GM18517 (cell line): ENCODE results near the gene UGT1A5.

Experiments used
- ATAC-seq: cut with Tn5 transposase; IDR thresholded peaks from one replicate; pipeline ENCODE4 v1.9.1; 2021; ENCODE audit warnings: mild to moderate bottlenecking, moderate library complexity; ENCODE audit not compliant: unreplicated experiment

UGT1A5 gene

DNA sequence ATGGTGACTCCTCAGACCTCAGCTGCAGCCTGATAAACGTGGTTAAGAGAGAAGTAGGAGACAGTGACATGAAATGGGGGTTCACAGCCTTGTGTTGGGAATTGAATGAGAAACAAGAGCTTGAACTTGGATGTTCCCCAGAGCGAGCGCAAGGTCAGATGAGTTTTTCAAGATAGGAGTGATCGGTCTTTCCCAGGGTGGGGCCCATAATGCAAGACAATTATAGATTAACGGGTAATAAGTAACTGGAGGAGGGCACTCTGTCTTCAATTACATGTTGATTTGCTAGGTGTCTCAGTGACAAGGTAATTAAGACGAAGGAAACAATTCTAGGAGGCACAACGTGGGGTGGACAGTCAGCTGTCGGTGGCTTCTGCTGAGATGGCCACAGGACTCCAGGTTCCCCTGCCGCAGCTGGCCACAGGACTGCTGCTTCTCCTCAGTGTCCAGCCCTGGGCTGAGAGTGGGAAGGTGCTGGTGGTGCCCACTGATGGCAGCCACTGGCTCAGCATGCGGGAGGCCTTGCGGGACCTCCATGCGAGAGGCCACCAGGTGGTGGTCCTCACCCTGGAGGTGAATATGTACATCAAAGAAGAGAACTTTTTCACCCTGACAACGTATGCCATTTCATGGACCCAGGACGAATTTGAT, at the start of gene UGT1A5:
UGT1A5 (plus strand) TSS at position 297 of the 651 bp plus-strand sequence; CDS start at position 382, 85 bp downstream.
- no peak for ATAC-seq

DNA sequence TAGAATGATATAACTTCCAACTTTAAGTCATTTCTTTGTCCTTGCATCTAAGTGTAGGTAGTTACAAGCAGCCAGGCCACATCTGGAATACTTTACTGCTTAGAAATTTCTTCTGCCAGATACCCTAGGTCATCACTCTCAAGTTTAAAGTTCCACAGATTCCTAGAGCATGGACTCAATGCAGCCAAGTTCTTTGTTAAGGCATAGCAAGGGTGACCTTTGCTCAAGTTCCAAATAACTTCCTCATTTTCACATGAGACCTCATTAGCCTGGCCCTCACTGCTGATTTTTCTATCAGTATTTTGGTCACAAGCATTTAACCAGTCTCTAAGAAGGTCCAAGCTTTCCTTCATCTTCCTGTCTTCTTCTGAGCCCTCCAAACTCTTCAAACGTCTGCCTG, 48.8 kb upstream of the UGT1A5 start:
- ATAC-seq: no peak

DNA sequence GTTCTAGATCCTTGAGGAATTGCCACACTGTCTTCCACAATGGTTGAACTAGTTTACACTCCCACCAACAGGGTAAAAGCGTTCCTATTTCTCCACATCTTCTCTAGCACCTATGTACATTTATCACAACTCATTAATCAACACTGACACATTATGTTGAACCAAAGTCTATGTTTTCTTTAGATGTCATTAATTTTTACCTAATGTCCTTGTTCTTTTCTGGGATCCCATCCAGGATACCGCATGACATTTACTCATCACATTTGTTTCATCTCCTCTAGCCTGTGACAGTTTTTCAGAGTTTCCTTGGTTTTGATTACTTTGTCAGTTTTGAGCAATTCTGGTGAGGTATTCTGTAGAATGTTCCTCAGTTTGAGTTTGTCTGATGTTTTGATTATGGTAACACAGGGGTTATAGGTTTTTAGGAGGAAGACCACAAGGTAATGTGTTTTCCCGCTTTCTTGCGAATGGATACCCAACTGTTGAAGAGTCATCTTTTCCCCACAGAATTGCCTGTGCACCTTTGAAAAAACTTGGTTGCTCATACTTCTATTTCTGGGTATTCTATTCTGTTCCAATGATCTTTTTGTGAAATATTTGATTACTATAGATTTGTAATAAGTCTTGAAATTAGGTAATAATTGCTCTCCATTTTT, 44.0 kb upstream of the UGT1A5 start:
- ATAC-seq: no peak

DNA sequence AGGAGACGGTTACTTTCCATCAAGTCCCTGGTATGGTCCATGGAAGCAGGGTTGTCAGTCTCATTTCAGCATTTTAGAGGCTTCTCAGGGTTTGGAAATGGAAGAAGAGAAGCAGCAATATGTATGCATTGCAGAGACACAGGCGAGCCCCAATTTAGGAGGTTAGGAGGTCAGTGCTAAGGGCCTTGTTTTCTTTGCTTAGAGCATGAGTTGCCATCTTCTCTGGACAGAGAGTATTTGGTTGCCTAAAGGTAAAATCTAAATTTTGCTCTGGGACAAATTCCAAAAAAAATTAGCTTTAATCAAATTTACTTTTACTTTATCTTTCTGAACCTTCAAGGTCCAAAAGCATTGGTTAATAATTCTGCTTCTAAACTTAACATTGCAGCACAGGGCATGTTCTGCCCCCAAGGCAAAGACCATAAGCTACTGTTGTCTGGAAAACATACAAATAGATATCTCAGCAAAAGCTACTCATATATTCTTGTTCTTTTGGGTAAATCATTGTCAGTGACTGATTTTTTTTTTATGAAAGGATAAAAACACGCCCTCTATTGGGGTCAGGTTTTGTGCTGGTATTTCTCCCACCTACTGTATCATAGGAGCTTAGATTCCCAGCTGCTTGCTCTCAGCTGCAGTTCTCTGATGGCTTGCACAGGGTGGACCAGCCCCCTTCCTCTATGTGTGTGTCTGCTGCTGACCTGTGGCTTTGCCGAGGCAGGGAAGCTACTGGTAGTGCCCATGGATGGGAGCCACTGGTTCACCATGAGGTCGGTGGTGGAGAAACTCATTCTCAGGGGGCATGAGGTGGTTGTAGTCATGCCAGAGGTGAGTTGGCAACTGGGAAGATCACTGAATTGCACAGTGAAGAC, 41.2 kb upstream of the UGT1A5 start, which contains the start of gene UGT1A9:
UGT1A9 (plus strand) TSS at position 609 of the 872 bp plus-strand sequence; CDS start at position 646, 37 bp downstream.
- no peak for ATAC-seq

DNA sequence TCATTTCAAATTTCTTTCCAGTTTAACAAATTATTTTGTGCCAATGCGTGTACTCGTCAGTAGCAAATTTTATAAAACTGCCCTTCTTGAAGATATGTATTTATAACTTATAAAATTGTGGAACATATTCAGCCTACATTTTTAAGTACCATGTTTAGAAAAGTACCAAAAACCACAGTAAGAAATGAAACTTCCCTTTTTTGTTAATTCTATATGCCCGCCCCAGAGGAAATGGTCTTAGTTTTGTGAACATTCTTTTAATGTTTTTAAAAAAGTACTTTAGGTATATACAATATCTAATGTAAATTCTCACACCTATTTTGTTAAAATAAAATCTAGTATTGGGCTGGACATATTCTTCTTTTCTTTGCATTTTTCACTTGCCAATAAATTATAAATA, 39.8 kb upstream of the UGT1A5 start:
- no peak for ATAC-seq

DNA sequence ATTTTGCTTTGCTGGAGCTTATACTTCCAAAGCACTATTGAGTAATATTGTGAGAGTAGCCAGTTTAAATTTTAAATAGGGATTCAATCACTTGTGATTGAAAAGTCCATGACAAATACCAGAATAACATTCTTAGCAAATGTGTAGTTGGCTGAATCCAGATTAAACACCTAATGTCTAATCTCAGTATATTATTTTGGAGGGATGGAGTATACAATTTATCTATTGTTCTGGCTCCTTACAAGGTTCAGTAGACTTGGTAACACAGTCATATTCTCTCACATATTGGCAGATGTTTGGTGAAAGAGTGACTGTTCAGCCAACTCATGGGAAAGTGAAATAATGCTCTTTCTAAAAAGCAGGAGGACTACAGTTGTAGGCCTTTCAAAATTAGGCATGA, 38.8 kb upstream of the UGT1A5 start:
- no peak for ATAC-seq

DNA sequence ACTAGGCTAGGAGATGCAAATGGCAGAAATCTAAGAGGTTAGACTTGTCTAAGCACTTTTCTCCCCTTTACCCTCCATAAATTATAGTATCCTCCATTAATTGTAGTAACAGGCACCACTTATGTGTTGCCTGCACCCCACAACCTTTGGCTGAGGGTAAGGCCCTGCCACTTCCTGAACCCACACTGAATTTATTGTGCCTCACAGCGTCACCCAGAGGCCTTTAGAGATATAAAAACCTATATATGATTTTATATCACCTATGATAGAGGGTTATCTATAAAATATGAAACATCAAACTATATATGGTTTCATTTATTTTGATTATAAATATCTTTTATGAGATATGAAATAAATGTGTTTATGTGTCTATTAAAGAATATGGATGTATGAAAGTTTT, 38.4 kb upstream of the UGT1A5 start:
- ATAC-seq: no peak

DNA sequence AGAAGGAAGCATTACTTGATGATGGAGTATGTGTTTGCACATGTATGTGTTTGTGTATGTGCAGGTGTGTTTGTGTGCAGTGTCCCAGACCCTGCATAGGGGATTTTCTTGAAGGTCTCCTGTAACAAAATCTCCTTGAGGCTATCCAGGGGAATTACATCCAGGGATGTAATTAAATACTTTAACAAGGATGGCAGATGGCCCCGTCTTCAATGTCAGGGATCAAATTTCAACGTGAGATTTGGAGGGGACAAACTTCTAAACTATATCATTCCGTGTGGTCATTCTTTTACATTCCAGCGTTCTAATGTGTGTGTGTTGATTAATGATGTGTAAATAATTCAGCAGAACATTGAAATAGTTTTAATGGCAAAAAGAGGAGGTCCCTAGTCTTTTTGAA, 37.7 kb upstream of the UGT1A5 start:
- no peak for ATAC-seq

DNA sequence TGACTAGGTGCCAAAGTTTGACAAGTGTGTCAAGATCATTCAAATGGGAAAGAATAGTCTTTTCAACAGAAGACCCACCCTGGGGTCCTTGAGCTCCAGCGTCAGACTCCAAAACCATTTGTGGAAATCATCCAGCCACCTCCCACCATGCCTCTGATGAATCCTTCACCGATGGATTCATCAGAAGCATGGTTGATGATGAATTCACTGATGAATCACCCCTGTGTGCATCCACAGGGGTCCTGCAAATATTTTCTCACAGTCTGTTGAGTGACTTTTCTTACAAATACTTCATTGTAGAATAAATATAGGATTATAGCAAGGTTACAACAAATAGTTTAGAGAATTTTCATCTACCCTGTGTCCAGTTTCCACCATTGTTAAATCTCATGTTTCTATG, 36.7 kb upstream of the UGT1A5 start:
- ATAC-seq: no peak

DNA sequence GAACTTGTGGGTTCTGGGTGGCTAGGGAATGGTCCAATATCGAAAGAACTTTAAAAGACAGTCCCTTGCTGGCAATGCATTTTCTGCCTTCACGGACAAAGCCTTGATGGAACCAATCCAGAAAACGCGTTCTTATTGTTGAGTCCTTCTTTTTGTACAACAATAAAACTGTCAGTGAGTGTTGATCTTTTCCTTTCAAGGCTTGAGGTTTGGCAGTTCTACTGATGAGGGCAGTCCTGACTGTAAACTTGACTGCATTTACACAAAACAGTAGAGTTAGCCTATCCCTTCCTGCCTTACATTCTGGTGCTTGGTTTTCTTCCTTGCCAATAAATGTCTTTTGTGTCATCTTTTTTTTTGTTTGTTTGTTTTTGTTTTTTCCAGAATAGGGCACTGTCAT, 33.5 kb upstream of the UGT1A5 start:
- ATAC-seq: no peak

DNA sequence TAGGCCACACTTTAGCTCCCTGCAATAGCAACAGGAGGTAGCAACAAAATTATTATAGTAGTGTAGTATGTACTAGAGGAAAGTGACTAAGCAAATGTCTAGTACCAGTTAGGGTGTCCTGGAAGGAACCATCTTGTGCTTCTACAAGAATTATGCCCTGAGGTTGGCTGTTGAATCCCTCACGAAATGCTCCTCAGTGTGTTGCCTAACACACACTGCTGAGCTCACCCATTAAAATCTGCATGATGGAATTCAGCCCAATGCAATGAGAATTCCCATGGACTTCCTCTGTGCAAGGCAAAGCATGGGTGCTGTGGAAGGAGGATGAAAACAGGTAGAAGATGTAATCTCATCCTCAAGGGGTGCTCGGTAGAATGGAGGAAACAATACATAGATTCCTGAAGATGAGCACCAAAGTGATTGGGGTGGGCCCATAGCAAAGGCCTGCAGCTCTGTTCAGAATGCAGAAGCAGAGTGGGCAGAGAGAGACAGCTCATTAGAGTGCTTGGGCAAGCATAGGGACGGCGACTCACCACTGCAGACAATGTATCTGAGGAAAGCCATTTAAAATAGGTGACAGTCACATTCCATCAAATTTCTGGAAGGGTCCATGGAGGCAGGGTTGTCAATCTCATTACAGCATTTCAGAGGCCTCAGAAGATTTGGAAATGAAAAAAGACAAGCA, 32.2 kb upstream of the UGT1A5 start:
- no peak for ATAC-seq

DNA sequence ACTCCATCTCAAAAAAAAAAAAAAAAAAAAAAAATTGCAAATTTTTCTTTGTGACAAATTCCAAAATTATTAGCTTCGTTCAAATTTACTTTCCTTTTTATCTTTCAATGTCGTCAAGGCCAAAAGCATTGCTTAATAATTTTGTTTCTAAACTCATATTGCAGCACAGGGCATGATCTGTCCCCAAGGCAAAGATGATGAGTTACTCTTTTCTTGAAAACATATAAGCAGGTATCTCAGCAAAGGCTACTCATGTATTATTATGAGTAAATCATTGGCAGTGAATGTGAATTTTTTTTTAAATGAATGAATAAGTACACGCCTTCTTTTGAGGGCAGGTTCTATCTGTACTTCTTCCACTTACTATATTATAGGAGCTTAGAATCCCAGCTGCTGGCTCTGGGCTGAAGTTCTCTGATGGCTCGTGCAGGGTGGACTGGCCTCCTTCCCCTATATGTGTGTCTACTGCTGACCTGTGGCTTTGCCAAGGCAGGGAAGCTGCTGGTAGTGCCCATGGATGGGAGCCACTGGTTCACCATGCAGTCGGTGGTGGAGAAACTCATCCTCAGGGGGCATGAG, 31.1 kb upstream of the UGT1A5 start, which contains the start of gene UGT1A7:
UGT1A7 (plus strand) TSS at position 381 of the 579 bp plus-strand sequence; CDS start at position 418, 37 bp downstream.
- ATAC-seq: no peak

DNA sequence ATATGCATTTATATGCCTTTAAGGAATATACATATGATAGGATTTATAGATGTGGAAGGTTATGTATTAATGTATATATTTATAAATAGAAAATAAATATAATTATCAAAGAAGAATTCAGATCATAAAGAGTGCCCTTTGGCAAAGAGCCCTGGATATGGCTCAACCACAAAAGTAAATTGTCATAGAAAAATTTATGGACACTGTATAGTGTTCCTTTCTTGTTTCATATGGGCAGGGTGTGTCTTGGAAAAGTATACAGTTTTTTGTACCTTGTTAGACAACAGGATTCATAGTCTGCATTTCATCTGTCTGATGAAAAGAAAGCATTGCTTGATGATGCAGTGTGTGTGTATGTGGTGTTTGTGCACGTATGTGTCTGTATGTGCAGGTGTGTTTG, 28.1 kb upstream of the UGT1A5 start:
- no peak for ATAC-seq

DNA sequence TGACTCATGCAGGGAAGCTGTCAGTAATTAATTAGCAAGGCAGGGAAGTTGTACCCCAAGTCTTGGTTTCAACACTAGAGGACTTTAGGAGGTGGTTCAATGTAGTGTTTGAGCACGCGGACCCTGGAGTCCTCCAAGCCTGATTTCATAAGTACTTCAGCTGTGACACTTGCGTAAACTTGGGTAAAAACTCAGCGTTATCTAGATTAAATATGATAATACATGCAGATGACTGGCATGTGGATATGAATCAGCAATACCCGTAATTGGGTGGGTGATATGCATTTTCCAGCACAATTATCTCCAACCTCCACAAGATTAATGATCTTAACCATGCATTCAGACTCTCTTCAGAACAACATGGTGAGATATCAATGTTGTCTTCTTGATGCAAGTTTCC, 25.8 kb upstream of the UGT1A5 start:
- ATAC-seq: no peak

DNA sequence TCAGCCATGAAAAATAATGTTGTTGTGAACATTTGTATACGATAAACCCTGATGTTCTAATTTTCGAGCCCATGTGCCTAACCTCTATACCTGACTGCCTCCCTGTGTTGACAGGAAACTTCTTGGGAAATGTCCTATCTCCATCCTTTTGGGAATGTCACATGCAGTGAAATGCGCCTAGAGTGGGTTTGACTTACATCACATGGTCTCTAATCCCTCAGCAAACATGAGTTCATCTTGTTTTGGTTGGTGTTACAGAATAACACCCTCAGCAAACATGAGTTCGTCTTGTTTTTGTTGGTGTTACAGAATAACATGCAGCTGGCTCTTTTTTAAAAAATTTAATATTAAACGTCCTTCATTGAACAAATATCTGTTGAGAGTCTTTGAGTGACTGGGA, 24.4 kb upstream of the UGT1A5 start:
- ATAC-seq: no peak

DNA sequence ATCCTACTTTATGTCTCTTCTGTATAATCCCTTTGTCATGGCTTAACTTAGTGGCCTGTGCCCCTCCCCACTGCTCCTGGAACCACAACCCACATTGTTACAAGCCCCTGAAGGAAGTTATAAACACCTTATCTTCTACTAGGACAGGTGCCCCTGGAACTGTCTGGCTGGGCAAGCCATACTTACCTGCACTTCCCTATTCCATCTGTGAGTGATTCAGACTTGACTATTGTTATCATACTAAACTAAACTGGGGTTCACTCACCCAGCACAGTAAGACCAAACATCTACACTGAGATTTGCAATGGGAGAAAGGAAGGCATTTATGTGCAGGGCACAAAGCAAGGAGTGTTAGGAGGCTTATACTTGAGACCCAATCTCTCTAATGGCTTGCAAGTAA, 23.7 kb upstream of the UGT1A5 start:
- no peak for ATAC-seq

DNA sequence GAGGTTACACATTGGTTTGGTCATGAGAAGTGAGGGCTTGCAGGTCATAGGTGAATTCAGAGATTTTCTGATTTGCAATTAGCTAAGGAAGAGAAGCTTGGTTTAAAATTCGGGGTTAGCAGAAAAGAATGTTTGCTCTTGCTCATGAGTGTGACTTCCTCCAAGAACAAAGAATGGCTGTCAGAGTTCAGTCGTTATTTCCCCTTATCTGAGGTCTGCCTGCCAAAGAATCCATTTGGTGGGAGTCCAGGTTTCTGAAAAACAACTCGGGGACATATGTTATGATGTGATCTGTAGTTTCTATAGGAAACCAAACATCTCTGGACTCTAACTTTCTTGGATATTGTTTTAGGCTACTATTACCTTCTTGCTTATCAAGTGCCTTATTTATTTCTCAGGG, 23.2 kb upstream of the UGT1A5 start:
- no peak for ATAC-seq

DNA sequence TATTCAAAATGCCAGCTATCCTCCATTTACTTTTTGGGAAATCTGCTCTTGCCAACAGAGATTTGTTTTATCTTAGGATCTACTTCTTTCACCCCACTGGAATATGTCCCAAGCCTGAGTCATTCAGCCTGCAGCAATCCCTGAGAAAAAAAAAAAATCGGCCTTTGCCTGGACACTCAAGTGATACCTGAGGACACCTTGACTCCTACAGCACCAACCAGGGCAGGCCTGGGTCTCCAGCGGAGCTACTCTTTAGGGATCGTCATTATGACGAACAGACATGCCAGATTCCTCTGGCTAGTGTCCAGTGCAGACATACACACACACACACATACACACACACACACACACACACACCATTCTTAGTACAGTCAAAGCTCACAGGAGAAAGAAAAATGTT, 22.3 kb upstream of the UGT1A5 start:
- no peak for ATAC-seq

DNA sequence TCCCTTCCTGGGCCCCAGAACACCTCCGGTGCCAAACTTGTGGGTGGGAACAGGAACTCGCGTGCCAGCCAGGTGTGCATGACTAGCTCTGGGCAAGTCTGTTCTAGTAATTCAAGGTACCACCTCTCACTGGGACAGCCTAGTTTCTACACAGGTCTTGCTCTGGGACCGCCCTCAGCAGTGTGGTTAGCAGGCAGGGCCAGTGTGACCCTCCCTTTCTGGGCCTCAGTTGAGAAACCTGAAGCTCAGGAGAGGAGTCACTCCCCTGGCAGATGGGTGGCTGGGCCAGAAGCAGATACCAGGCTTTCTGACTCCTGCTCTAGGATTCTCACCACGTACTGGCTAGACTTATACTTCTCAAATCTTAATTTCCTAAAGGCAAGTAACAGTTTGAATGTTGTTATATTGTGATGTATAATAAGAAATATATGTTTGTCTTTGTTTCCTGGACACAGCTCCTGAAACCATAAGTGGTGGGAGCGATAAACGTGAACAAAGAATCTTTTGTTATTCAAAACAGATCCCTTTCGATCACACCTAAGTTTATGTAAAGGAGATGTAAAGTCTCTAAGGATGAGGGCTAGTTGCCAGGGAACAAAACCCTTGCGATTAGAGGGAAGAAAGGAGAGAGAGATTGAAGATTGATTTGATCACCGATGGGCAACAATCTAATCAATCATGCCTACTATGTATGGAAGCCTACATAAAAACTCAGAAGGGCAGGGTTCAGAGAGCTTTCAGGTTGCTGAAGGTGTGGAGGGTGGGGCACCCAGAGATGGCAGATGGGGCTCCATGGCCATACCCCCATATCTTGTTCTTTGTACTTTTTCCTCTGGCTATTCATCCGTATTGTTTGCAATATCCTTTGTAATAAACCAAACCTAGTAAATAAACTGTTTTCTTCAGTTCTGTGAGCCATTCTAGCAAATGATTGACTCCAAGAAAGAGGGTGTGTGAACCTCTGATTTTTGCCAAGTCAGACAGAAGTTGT, 21.0 kb upstream of the UGT1A5 start:
- ATAC-seq: no peak

DNA sequence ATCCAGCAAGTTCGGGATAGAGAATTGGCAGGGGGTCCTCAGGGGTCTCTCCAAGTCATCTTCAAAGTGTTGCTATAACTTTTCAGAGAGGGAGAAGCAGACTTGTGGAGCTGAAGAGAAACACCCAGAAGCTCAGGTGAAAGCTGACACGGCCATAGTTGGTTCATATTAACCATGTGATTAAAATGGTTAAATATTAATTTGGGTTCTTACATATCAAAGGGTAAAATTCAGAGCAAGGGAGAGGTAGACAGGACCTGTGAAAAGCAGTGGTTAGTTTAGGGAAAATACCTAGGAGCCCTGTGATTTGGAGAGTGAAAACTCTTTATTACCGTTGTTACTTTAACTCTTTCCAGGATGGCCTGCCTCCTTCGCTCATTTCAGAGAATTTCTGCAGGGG, 20.1 kb upstream of the UGT1A5 start, which contains the start of gene UGT1A6:
UGT1A6 (plus strand) TSS at position 243 of the 400 bp plus-strand sequence; CDS start at position 358, 115 bp downstream.
- ATAC-seq: no peak
